MM.1S (cell line): ENCODE measurements around the gene NANOS3.

Experiments
- DNase-seq: peaks from one replicate; pipeline ENCODE4 v3.0.0-alpha.2; 2015
- H2AFZ ChIP-seq: fragments of 300-600 bp; sonication (generic); 2 replicates; pipeline ENCODE4 v1.6.0; 2016; ENCODE audit warnings: antibody characterized with exemption, low read length
- H3F3A ChIP-seq: fragments of 300-600 bp; sonication (generic); 2 replicates; pipeline ENCODE4 v1.6.1; 2016; ENCODE audit warnings: mild to moderate bottlenecking, antibody characterized with exemption, low read length, moderate library complexity, mixed read lengths; ENCODE audit not compliant: insufficient read depth
- H3K27ac ChIP-seq: fragments of 300-600 bp; sonication (generic); 2 replicates; pipeline ENCODE4 v1.5.1; 2016; ENCODE audit warnings: mild to moderate bottlenecking, low read length
- H3K27me3 ChIP-seq: fragments of 300-600 bp; sonication (generic); replicated peaks from 2 replicates; pipeline ENCODE4 v1.6.0; 2016; ENCODE audit warnings: low read length; ENCODE audit not compliant: insufficient read depth
- H3K36me3 ChIP-seq: fragments of 300-600 bp; sonication (generic); replicated peaks from 2 replicates; pipeline ENCODE4 v1.6.1; 2016; ENCODE audit warnings: mild to moderate bottlenecking, low read length, mixed read lengths; ENCODE audit not compliant: insufficient read depth
- H3K4me1 ChIP-seq: fragments of 300-600 bp; sonication (generic); 2 replicates; pipeline ENCODE4 v1.6.1; 2016; ENCODE audit warnings: low read length, mixed read lengths
- H3K4me2 ChIP-seq: fragments of 300-600 bp; sonication (generic); 2 replicates; pipeline ENCODE4 v1.6.0; 2016; ENCODE audit warnings: low read depth, low read length
- H3K4me3 ChIP-seq: fragments of 300-600 bp; sonication (generic); 2 replicates; pipeline ENCODE4 v1.5.1; 2016; ENCODE audit warnings: low read length, mixed read lengths
- H3K79me2 ChIP-seq: fragments of 300-600 bp; sonication (generic); 2 replicates; pipeline ENCODE4 v1.6.1; 2016; ENCODE audit warnings: mixed run types, low read length, mixed read lengths
- H3K9ac ChIP-seq: fragments of 300-600 bp; sonication (generic); 2 replicates; pipeline ENCODE4 v1.6.1; 2016; ENCODE audit warnings: low read length, mixed read lengths
- H3K9me2 ChIP-seq: fragments of 300-600 bp; sonication (generic); replicated peaks from 2 replicates; pipeline ENCODE4 v1.6.1; 2016; ENCODE audit warnings: mild to moderate bottlenecking, low read length, mixed read lengths; ENCODE audit not compliant: insufficient read depth
- H3K9me3 ChIP-seq: fragments of 300-600 bp; sonication (generic); replicated peaks from 2 replicates; pipeline ENCODE4 v1.6.1; 2016; ENCODE audit warnings: mild to moderate bottlenecking, low read length, mixed read lengths; ENCODE audit not compliant: insufficient read depth
- H4K20me1 ChIP-seq: fragments of 300-600 bp; sonication (generic); 2 replicates; pipeline ENCODE4 v1.6.1; 2016; ENCODE audit warnings: mild to moderate bottlenecking, low read length, moderate library complexity, mixed read lengths; ENCODE audit not compliant: insufficient read depth
- CTCF ChIP-seq: fragments of 300-600 bp; sonication (generic); IDR thresholded peaks from 2 replicates; pipeline ENCODE4 v1.5.1; 2016; ENCODE audit warnings: antibody characterized with exemption, low read length, mixed read lengths
- EZH2 ChIP-seq: fragments of 300-600 bp; sonication (generic); optimal IDR thresholded peaks from 2 replicates; pipeline ENCODE3; 2017; ENCODE audit warnings: low read depth, mild to moderate bottlenecking, antibody characterized with exemption, low read length, mixed read lengths
- EZH2phosphoT487 ChIP-seq: fragments of 300-600 bp; sonication (generic); IDR thresholded peaks from 2 replicates; pipeline ENCODE4 v1.6.1; 2018; ENCODE audit warnings: antibody characterized with exemption, low read length

The NANOS3 gene

GRCh38 chr19:13839130-13839937, 37.6 kb upstream of the NANOS3 start:
- Histone ChIP-seq H3K27ac (peak overlapping the region; percentile 95), H3K9me2 (no peaks in the 10 kb centered on the region), H4K20me1 (no peaks in the 10 kb centered on the region), H3K4me3 (peak overlapping the region; percentile 88), H3F3A (peaks cover 45% of the 10 kb centered on the region), H3K4me1 (peaks cover 15% of the 10 kb centered on the region), H3K27me3 (no peaks in the 10 kb centered on the region), H3K36me3 (no peaks in the 10 kb centered on the region), H2AFZ (no peak overlapping the region), H3K79me2 (peaks cover 66% of the 10 kb centered on the region), H3K4me2 (peak overlapping the region; percentile 95), H3K9ac (peak overlapping the region; percentile 97), H3K9me3 (no peaks in the 10 kb centered on the region)
- TF ChIP-seq EZH2 (no peak), CTCF (no peak), EZH2phosphoT487 (no peak)
- DNase-seq = peak; percentile 79

- Histone ChIP-seq H3F3A (peaks cover 41% of the 10 kb centered on the region), H3K4me1 (peaks cover 15% of the 10 kb centered on the region), H3K79me2 (peaks cover 66% of the 10 kb centered on the region), H3K27ac (peak overlapping the region; percentile 95), H4K20me1 (no peaks in the 10 kb centered on the region), H3K4me2 (peak overlapping the region; percentile 95), H3K9me2 (no peaks in the 10 kb centered on the region), H3K4me3 (peak overlapping the region; percentile 88), H2AFZ (no peak overlapping the region), H3K9me3 (no peaks in the 10 kb centered on the region), H3K9ac (peak overlapping the region; percentile 97), H3K36me3 (no peaks in the 10 kb centered on the region), H3K27me3 (no peaks in the 10 kb centered on the region)
- no peak for TF ChIP-seq EZH2
- TF ChIP-seq CTCF = no peak
- no peak for TF ChIP-seq EZH2phosphoT487
- DNase-seq = no peak
These were observed 37.0 kb upstream of the NANOS3 start for GRCh38 chr19:13839938-13840304.

GRCh38 chr19:13840305-13841085, 36.4 kb upstream of the NANOS3 start:
- Histone ChIP-seq H3K9ac (peak overlapping the region; percentile 97), H3K4me2 (peak overlapping the region; percentile 95), H3K36me3 (no peaks in the 10 kb centered on the region), H2AFZ (no peak overlapping the region), H4K20me1 (no peaks in the 10 kb centered on the region), H3K9me3 (no peaks in the 10 kb centered on the region), H3K79me2 (peaks cover 66% of the 10 kb centered on the region), H3F3A (peaks cover 41% of the 10 kb centered on the region), H3K9me2 (no peaks in the 10 kb centered on the region), H3K4me1 (peaks cover 15% of the 10 kb centered on the region), H3K4me3 (peak overlapping the region; percentile 88), H3K27me3 (no peaks in the 10 kb centered on the region), H3K27ac (peak overlapping the region; percentile 95)
- TF ChIP-seq EZH2phosphoT487 (no peak), EZH2 (no peak)
- no peak for DNase-seq
